Transverse colon (tissue), 4 donors: ENCODE results near the gene RNF19B. TPM values are rescaled to one million over a fixed set of nuclear protein-coding genes. Genes with fewer than 3 reads are reported as not detected.

ENCODE experiments used
- DNase-seq: peaks from one replicate; pipeline ENCODE4 v3.0.0-alpha.2; 2019
- H3K27ac ChIP-seq, 4 donors: fragments of 200-600 bp; sonication (generic); 2 replicates each; pipeline ENCODE4 v1.5.1; 2016 to 2018; ENCODE audit warnings: inconsistent platforms in 4 of 4
- H3K27me3 ChIP-seq: fragments of 200-600 bp; sonication (generic); 2 replicates; pipeline ENCODE4 v1.5.1; 2017; ENCODE audit warnings: inconsistent platforms
- H3K36me3 ChIP-seq, 4 donors: fragments of 200-600 bp; sonication (generic); 2 replicates each; pipeline ENCODE4 v1.5.1; 2017 to 2019; ENCODE audit warnings: inconsistent platforms in 4 of 4
- H3K4me1 ChIP-seq, 4 donors: fragments of 200-600 bp; sonication (generic); 2 replicates each; pipeline ENCODE4 v1.5.1; 2017 to 2020; ENCODE audit warnings: inconsistent platforms in 4 of 4
- H3K4me3 ChIP-seq, 4 donors: fragments of 200-600 bp; sonication (generic); 1 replicate in 1 of 4; 2 replicates in 3 of 4; pipeline versions ENCODE4 v1.5.1 to v1.6.1; 2017 to 2019; ENCODE audit warnings: inconsistent platforms in 4 of 4
- H3K9me3 ChIP-seq, 2 donors: fragments of 200-600 bp; sonication (generic); 2 replicates each; pipeline ENCODE4 v1.5.1; 2017 to 2019; ENCODE audit warnings: inconsistent platforms in 2 of 2
- EP300 ChIP-seq: sonication (generic); formaldehyde crosslinking; IDR thresholded peaks from one replicate; pipeline ENCODE4 v1.6.1; 2017; ENCODE audit warnings: antibody characterized with exemption, low read depth
- POLR2A ChIP-seq: fragments of 450-650 bp; IDR thresholded peaks from one replicate; pipeline ENCODE4 v1.6.1; 2016; ENCODE audit warnings: antibody characterized with exemption, mild to moderate bottlenecking, moderate library complexity
- POLR2AphosphoS5 ChIP-seq, 3 donors: sonication (generic); formaldehyde crosslinking; IDR thresholded peaks; one replicate each; pipeline ENCODE4 v1.6.1; 2016; ENCODE audit warnings: antibody characterized with exemption in 3 of 3
- WGBS, 2 donors: methylation state at CpG; one replicate each; pipeline ENCODE4 v1.1.5; 2018; ENCODE audit warnings: low coverage in 1 of 2; 5-methylcytosine and 5-hydroxymethylcytosine counted together
- in situ Hi-C, 4 donors: fragments of 200-750 bp; cut with MboI; loops; one replicate each; pipeline versions ENCODE4 v1.15.0 to v1.15.1; 2017; ENCODE audit warnings: low sequenced_read_pairs in 3 of 4, low pct_ligation_motif_present in 1 of 4, low pct_unique_long_range_greater_than_20kb in 1 of 4
- intact Hi-C: fragments of 100-400 bp; cut with DNase I; formaldehyde crosslinking; loops from one replicate; pipeline ENCODE4 v1.15.1; 2023; ENCODE audit warnings: low total_unique reads
- total RNA-seq, 4 donors: library from RNA; depleted of rRNA; stranded (reverse); fragments of >200 nt; gene quantifications; one replicate each; pipeline ENCODE4 v1.1.0, GENCODE V29; 2016
- TF ChIP-seq, protein P1 (sequence below), 5 experiments: fragments of 200-600 bp in 3 of 5; fragments of 450-650 bp in 2 of 5; sonication (generic) in 3 of 5; IDR thresholded peaks; 1 replicate in 2 of 5; 2 replicates in 3 of 5; pipeline ENCODE4 v1.5.1; 2016 to 2017; ENCODE audit warnings: antibody characterized with exemption in 5 of 5, inconsistent platforms in 3 of 5, mild to moderate bottlenecking in 2 of 5, moderate library complexity in 1 of 5

RNF19B gene
- total RNA-seq, 4 donors from 2014 or later, result 22.5 to 83.8 (median 62.0) TPM

DNA sequence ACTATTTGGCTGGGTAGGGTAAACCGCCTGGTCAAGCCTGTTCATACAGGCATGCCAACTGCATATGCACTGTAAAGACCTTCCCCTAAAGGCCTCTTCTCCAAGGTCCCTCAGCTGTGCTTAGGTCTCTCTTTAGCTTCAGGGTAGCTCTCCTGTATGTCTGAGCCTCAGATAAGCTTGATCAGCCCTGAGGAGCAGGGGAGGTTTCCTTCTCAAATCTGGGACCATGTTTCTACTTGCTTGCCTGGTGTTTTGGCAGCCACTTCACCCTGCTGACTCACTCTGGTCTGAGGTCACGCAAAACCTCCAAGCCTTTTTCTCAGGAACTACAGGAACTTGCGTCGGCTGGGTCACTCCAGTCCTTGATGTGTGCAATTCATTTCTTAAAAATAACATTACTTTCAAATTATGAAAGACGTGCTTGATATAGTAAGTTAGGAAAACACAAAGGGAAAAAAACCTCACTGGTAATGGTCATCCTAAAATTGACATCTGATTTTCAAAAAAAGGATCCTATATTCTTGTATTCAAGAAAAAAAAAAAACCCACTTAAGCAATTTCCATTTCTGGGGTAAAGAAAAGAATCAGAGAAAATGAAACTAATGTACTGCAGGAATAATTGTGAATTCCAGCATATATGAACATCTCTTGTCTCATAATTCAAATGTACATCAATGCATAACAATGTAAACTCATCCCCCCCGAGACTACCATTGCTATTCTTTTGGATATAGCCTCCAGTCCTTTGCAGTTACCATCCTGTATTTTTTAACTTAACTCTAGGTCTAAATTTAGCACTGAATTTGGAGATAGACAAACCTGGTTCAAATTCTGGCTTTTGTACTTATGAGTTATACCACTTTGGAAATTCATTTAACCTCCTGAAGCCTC, 24.8 kb upstream of the RNF19B start:
- Histone ChIP-seq H3K36me3 (no peaks in the 10 kb centered on the region), H3K27ac (peak overlapping the region; percentile 38 to 74 (median 56)), H3K4me3 (no peak overlapping the region), H3K27me3 (no peaks in the 10 kb centered on the region), H3K4me1 (peaks cover 11 to 28% (median 24%) of the 10 kb centered on the region in 4 donors), H3K9me3 (no peaks in the 10 kb centered on the region)
- in situ Hi-C loops, result no loop called here
- 66 to 77% methylated on average over 5 to 6 of the region's 6 CpGs for WGBS, 2 donors
- DNase-seq, result peak; percentile 56
- TF ChIP-seq, protein P1, sequence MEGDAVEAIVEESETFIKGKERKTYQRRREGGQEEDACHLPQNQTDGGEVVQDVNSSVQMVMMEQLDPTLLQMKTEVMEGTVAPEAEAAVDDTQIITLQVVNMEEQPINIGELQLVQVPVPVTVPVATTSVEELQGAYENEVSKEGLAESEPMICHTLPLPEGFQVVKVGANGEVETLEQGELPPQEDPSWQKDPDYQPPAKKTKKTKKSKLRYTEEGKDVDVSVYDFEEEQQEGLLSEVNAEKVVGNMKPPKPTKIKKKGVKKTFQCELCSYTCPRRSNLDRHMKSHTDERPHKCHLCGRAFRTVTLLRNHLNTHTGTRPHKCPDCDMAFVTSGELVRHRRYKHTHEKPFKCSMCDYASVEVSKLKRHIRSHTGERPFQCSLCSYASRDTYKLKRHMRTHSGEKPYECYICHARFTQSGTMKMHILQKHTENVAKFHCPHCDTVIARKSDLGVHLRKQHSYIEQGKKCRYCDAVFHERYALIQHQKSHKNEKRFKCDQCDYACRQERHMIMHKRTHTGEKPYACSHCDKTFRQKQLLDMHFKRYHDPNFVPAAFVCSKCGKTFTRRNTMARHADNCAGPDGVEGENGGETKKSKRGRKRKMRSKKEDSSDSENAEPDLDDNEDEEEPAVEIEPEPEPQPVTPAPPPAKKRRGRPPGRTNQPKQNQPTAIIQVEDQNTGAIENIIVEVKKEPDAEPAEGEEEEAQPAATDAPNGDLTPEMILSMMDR (IDR thresholded peaks at IDR 0.05), result no peak
- peak in 2 of 3 donors; percentile 27 to 31 for TF ChIP-seq POLR2AphosphoS5 (IDR thresholded peaks at IDR 0.05)
- intact Hi-C loops, result no loop called here

DNA sequence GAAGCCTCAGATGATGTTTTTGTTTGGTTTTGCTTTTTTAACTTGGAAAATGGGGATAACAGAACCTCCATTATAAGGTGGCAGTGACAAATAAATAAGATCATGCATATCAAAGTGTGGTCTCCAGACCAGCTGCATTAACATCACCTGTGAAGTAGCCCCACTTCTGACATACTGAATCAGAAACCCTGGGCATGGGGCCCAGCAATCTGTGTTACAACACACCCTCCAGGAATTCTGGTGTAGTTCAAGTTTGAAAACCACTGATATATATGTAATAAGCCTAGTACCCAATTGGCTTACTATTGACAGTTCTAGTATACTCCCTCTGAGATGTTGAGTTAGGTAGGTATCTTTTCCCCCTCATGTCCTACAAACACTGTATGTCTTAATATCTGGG, 24.1 kb upstream of the RNF19B start:
- Histone ChIP-seq H3K4me3 (no peak overlapping the region), H3K27me3 (no peaks in the 10 kb centered on the region), H3K9me3 (no peaks in the 10 kb centered on the region), H3K36me3 (no peaks in the 10 kb centered on the region), H3K4me1 (peaks cover 11 to 28% (median 24%) of the 10 kb centered on the region in 4 donors), H3K27ac (peak overlapping the region; percentile 38 to 74 (median 56))
- DNase-seq, result no peak
- TF ChIP-seq POLR2A (no peak), POLR2AphosphoS5 (IDR thresholded peaks at IDR 0.05) (no peak), EP300 (no peak)
- TF ChIP-seq, protein P1 (IDR thresholded peaks at IDR 0.05), result no peak
- in situ Hi-C loops, result no loop called here
- intact Hi-C loops, result no loop called here

DNA sequence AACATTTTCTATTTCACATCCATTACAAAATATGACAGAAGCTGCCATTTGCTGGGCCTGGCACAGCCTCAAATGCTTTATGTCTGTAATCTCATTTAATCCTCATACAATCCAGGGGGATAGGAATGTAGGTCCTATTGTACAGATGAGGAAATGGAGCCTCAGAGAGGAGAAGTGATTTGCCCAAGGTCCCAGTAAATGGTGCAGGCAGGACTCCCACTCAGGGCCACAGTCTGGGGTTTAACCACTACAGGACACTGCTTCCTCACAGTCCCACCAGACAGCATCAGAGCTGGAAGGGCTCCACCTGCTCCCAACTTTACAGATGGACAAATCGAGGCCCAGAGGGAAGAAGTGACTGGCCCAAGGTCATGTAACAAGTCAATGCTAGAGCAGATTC, 20.6 kb upstream of the RNF19B start:
- intact Hi-C loops, result no loop called here
- 50% methylated on average over 1 of the region's 1 CpG; no CpG with 5 or more reads in 1 of the 2 donors for WGBS, 2 donors

DNA sequence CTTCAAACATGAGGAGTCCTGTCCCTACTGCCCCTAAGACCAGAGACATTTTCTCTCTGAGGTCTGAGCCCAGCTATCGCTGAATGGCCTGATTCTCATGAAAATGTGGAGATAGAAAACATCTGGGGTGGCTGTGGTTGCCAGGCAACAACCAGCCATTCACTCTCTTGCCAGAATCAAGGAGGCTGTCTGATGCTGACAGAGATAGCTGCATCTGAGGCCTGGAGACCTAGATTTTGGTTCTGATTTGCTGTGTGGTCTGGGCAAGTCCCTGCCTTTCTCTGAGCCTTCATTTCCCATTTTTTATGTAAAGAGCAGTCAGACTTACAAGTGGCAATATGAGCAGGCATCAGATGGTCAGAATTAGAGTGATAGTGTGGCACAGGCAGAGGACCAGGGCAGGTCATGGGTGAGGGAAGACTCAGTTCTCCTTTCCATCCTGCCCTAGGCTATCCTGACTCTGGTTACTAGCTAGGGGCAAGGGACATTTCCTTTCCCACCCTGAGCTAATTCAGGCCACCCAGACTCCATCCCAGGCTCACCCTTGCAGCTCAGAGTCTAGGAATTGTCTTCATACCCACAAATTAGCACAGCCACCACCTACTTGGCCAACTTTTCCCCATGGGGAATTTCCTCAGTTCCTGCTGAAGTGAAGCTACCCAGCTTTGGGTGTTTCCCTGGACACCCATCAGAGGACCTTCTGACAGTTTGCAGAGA, 20.0 kb upstream of the RNF19B start:
- Histone ChIP-seq H3K9me3 (no peaks in the 10 kb centered on the region), H3K27ac (peak overlapping the region in 3 of 4 donors; percentile 7 to 36 (median 21)), H3K4me1 (peaks cover 12 to 33% (median 20%) of the 10 kb centered on the region in 4 donors), H3K4me3 (no peak overlapping the region), H3K36me3 (no peaks in the 10 kb centered on the region), H3K27me3 (no peaks in the 10 kb centered on the region)
- intact Hi-C loops (no loop called here), in situ Hi-C loops (no loop called here)
- TF ChIP-seq POLR2A (no peak), EP300 (no peak), POLR2AphosphoS5 (IDR thresholded peaks at IDR 0.05) (no peak)
- TF ChIP-seq, protein P1 (IDR thresholded peaks at IDR 0.05), result no peak
- DNase-seq, result no peak
- 100% methylated on average over 1 of the region's 1 CpG; no CpG with 5 or more reads in 1 of the 2 donors for WGBS, 2 donors

More for the DNA sequence above, 20.6 kb upstream of the RNF19B start:
- Histone ChIP-seq H3K27me3 (no peaks in the 10 kb centered on the region), H3K27ac (no peak overlapping the region), H3K4me1 (peaks cover 12 to 31% (median 20%) of the 10 kb centered on the region in 4 donors), H3K9me3 (no peaks in the 10 kb centered on the region), H3K36me3 (no peaks in the 10 kb centered on the region), H3K4me3 (no peak overlapping the region)
- in situ Hi-C loops, result no loop called here
- no peak for TF ChIP-seq POLR2AphosphoS5 (IDR thresholded peaks at IDR 0.05)
- TF ChIP-seq, protein P1 (IDR thresholded peaks at IDR 0.05), result no peak
- no peak for TF ChIP-seq POLR2A
- TF ChIP-seq EP300, result no peak
- no peak for DNase-seq
